Spleen (tissue), 11 donors: Measurements from ENCODE around the gene ATL2. TPM values are rescaled to one million over a fixed set of nuclear protein-coding genes. Genes with fewer than 3 reads are reported as not detected.

Source experiments
- DNase-seq: peaks from one replicate; pipeline ENCODE4 v3.0.0-alpha.2; 2020
- H3K27ac ChIP-seq, 8 donors: fragments of 200-600 bp; sonication (generic) in 7 of 8; 1 replicate in 4 of 8; 2 replicates in 4 of 8; pipeline versions ENCODE4 v1.5.0 to v1.8.0; 2016 to 2021; ENCODE audit warnings: inconsistent platforms in 4 of 8, mild to moderate bottlenecking in 4 of 8, moderate library complexity in 1 of 8
- H3K27me3 ChIP-seq, 7 donors: fragments of 200-600 bp; sonication (generic) in 6 of 7; replicated peaks in 1 of 7; 1 replicate in 4 of 7; 2 replicates in 3 of 7; pipeline versions ENCODE4 v1.5.0 to v1.8.0; 2016 to 2021; ENCODE audit warnings: inconsistent platforms in 3 of 7, mild to moderate bottlenecking in 1 of 7
- H3K36me3 ChIP-seq, 6 donors: fragments of 200-600 bp; sonication (generic) in 5 of 6; 1 replicate in 4 of 6; 2 replicates in 2 of 6; pipeline versions ENCODE4 v1.5.0 to v1.8.0; 2016 to 2021; ENCODE audit warnings: inconsistent platforms in 2 of 6
- H3K4me1 ChIP-seq, 6 donors: fragments of 200-600 bp; sonication (generic) in 5 of 6; 1 replicate in 3 of 6; 2 replicates in 3 of 6; pipeline versions ENCODE4 v1.5.0 to v1.8.0; 2016 to 2021; ENCODE audit warnings: inconsistent platforms in 3 of 6
- H3K4me3 ChIP-seq, 8 donors: fragments of 200-600 bp; sonication (generic) in 7 of 8; 1 replicate in 4 of 8; 2 replicates in 4 of 8; pipeline versions ENCODE4 v1.5.0 to v1.8.0; 2016 to 2021; ENCODE audit warnings: inconsistent platforms in 4 of 8, mild to moderate bottlenecking in 4 of 8, moderate library complexity in 2 of 8
- H3K9me3 ChIP-seq, 8 donors: fragments of 200-600 bp; sonication (generic) in 7 of 8; 1 replicate in 4 of 8; 2 replicates in 4 of 8; pipeline versions ENCODE4 v1.5.0 to v1.8.0; 2016 to 2021; ENCODE audit warnings: inconsistent platforms in 4 of 8
- POLR2A ChIP-seq, 3 donors: fragments of 450-650 bp; IDR thresholded peaks; one replicate each; pipeline ENCODE4 v1.5.1; 2017; ENCODE audit warnings: antibody characterized with exemption in 3 of 3, mild to moderate bottlenecking in 1 of 3
- POLR2AphosphoS5 ChIP-seq, 3 donors: sonication (generic); formaldehyde crosslinking; IDR thresholded peaks; one replicate each; pipeline ENCODE4 v1.5.1; 2017; ENCODE audit warnings: antibody characterized with exemption in 3 of 3
- WGBS, 5 donors: extraction: QIAGEN DNeasy Blood & Tissue Kit in 3 of 5; methylation state at CpG; one replicate each; pipeline versions ENCODE4 v1.1.5 to v1.1.7; 2013 to 2018; 5-methylcytosine and 5-hydroxymethylcytosine counted together
- intact Hi-C: fragments of 100-400 bp; cut with DNase I; formaldehyde crosslinking; loops from one replicate; pipeline ENCODE4 v1.15.0; 2023; ENCODE audit warnings: low total_unique reads
- polyA plus RNA-seq, 3 donors: library from polyadenylated mRNA; stranded (reverse); fragments of 200-250 nt; gene quantifications; one replicate each; pipeline ENCODE4 v1.2.1, GENCODE V29; 2013
- total RNA-seq, 7 donors: library from RNA; depleted of rRNA in 3 of 7; stranded (reverse); fragments of >200 nt in 3 of 7; fragmentation: NEBNext Ultra II Directional in 4 of 7; extraction: Animal tissue kit (Norgen Biotek cat#: 25700) in 4 of 7; gene quantifications; one replicate each; pipeline versions ENCODE4 v1.1.0 to v1.2.1, GENCODE V29; 2016 to 2021
- TF ChIP-seq, protein P1 (sequence below), 11 experiments: fragments of 200-600 bp in 7 of 11; fragments of 450-650 bp in 4 of 11; sonication (generic) in 4 of 11; IDR thresholded peaks in 8 of 11; conservative IDR thresholded peaks in 3 of 11; 1 replicate in 7 of 11; 2 replicates in 4 of 11; pipeline versions ENCODE4 v1.4.0 to v1.8.0; 2016 to 2021; ENCODE audit warnings: antibody characterized with exemption in 11 of 11, inconsistent platforms in 4 of 11, mild to moderate bottlenecking in 1 of 11
- donor health status: healthy with polysubstance abuse.
- donor health status: DM: no; HTN: no; CAD: no; lungs with moderate emphysema.
- donor health status: DM: no; HTN: no; CAD: no.
- donor health status: Bipolar disorder and iron deficiency.
- donor health status: healthy.
- donor health status: DM: no; HTN: no; CAD: no.
- donor health status: DM: yes; HTN: yes; CAD: no.

Gene ATL2
- total and polyA plus RNA-seq, 10 donors, result 17.5 to 100 (median 64.2) TPM

DNA sequence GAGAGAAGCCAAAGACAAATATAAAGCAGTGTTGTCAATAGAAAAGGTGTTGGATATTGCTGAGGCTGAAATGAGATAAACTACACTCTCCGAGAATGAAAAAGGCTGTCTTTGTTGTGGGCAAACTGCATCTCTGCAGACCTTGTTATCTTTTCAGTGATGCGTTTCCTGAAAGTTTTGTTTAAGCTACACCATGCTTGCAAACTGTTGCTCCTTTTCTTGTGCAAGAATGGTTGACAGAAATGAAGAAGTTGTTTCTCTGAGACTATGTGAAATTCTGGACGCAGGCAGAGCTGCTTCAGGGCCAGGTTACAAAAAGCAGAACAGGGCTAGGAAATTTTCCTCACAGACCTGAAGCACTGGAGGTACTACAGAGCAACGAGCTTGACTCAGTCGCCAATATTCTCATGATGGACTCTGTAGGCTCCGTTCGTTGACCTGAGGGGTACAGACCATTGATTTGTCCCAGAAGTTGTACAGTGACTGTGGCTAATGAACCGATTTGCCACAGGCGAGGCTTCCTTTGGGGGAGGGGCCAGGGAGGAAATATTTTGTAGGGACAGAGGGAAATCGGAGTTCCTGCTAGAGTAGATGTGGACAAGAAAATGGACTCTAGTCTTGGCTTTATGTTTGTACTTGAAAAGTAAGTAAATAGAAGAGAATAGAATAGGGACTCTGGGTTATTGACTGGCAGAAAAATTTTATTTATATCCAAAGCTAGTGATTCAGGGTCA is 3.5 kb upstream of the ATL2 start:
- Histone ChIP-seq H3K27ac (peak overlapping the region in 7 of 8 donors; percentile 34 to 87 (median 77)), H3K4me3 (peak overlapping the region in 1 of 8 donors; percentile 37), H3K9me3 (no peaks in the 10 kb centered on the region), H3K4me1 (peaks cover 4 to 42% (median 24%) of the 10 kb centered on the region in 6 donors), H3K36me3 (no peaks in the 10 kb centered on the region), H3K27me3 (no peaks in the 10 kb centered on the region)
- TF ChIP-seq POLR2A (IDR thresholded peaks at IDR 0.05), result no peak
- TF ChIP-seq, protein P1, sequence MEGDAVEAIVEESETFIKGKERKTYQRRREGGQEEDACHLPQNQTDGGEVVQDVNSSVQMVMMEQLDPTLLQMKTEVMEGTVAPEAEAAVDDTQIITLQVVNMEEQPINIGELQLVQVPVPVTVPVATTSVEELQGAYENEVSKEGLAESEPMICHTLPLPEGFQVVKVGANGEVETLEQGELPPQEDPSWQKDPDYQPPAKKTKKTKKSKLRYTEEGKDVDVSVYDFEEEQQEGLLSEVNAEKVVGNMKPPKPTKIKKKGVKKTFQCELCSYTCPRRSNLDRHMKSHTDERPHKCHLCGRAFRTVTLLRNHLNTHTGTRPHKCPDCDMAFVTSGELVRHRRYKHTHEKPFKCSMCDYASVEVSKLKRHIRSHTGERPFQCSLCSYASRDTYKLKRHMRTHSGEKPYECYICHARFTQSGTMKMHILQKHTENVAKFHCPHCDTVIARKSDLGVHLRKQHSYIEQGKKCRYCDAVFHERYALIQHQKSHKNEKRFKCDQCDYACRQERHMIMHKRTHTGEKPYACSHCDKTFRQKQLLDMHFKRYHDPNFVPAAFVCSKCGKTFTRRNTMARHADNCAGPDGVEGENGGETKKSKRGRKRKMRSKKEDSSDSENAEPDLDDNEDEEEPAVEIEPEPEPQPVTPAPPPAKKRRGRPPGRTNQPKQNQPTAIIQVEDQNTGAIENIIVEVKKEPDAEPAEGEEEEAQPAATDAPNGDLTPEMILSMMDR (IDR thresholded peaks at IDR 0.05 in 8 of 11, conservative IDR thresholded peaks at IDR 0.05 in 3 of 11), result no peak
- peak in 1 of 3 donors; percentile 43 for TF ChIP-seq POLR2AphosphoS5 (IDR thresholded peaks at IDR 0.05)
- 22 to 42% (median 32%) methylated on average over 10 of the region's 10 CpGs for WGBS, 5 donors
- intact Hi-C loops, result no loop called here
- DNase-seq, result no peak

DNA sequence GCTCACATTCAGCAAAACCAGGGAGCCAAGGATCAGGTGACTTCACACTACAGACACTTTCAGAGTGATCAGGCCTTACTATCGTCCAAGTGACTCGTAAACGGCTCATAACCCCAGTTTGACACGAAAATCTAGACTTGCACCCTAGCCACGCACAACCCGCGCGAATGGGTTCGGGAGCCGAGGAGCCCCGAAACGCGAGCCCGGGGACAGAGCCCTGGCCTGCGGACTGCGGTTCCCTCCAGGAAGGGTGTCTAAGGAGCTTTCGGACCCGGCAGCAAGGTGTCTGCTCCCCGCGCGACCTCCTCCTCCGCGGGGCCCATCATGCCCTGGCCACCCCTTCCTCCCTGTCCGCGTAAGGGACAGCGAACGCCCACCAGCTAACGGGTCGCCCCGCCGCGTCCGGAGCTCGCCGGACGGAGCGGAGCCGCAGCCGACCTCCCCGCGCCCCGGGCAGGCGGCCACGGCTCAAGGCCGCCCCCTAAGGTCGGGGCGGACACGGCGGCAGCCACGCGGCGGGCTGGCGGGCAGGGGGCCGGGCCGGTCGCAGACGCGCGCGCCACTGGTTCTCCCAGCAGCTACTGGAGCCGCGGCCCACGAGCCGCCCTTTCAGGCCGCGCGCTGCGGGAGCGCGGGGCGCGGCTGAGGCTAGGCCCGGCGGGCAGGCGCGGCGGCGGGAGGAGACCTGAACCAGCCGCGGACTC is 575 bp downstream of the ATL2 start:
- Histone ChIP-seq H3K27me3 (no peaks in the 10 kb centered on the region), H3K4me1 (peaks cover 16 to 82% (median 53%) of the 10 kb centered on the region in 6 donors), H3K27ac (peak overlapping the region; percentile 96 to 100 (median 100)), H3K36me3 (no peaks in the 10 kb centered on the region), H3K4me3 (peak overlapping the region; percentile 67 to 94 (median 86)), H3K9me3 (no peaks in the 10 kb centered on the region)
- peak; percentile 95 for DNase-seq
- intact Hi-C loops, result no loop called here
- TF ChIP-seq, protein P1 (IDR thresholded peaks at IDR 0.05 in 8 of 11, conservative IDR thresholded peaks at IDR 0.05 in 3 of 11), result peak in 5 of 11 experiments; percentile 50 to 77 (median 64)
- no peak for TF ChIP-seq POLR2A (IDR thresholded peaks at IDR 0.05)
- TF ChIP-seq POLR2AphosphoS5 (IDR thresholded peaks at IDR 0.05), result peak in 2 of 3 donors; percentile 6 to 54
- WGBS, 5 donors, result 0% methylated on average over 7 to 80 of the region's 80 CpGs

DNA sequence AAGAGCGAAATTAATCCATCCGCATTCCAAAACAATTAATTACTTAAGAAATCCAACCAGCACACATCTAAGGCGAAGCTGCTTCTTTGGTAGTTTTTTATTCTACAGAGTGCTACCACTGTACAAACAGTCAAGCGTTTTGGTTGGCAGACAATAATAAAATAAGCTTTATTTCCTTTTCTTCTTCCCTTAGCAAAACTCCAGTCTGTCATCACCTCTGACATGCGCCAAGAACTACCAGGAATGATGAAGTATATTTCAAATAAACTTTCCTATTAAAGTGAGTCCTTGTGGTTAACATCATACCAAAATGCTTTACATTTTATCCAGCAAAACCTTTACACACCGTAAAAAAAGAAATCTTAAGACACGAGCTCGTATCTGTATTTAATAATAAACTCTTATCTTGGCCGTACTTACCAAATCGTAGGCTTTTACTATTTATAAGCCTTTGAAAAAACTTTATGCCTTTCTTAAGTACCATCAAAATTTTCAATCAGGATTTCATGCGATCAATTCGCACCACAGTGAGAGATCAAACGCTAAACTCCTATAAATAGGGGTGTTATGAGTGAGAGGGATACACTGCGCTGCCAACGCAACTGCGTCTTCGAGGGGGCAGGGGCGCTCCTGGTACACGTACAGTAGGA is 1.3 kb downstream of the ATL2 start:
- Histone ChIP-seq H3K9me3 (no peaks in the 10 kb centered on the region), H3K4me3 (peak overlapping the region; percentile 67 to 94 (median 86)), H3K36me3 (no peaks in the 10 kb centered on the region), H3K27me3 (no peaks in the 10 kb centered on the region), H3K27ac (peak overlapping the region; percentile 96 to 100 (median 100)), H3K4me1 (peaks cover 16 to 82% (median 52%) of the 10 kb centered on the region in 6 donors)
- TF ChIP-seq POLR2A (IDR thresholded peaks at IDR 0.05) (no peak), POLR2AphosphoS5 (IDR thresholded peaks at IDR 0.05) (no peak)
- TF ChIP-seq, protein P1 (IDR thresholded peaks at IDR 0.05 in 8 of 11, conservative IDR thresholded peaks at IDR 0.05 in 3 of 11), result no peak
- 19 to 27% (median 22%) methylated on average over 19 of the region's 19 CpGs for WGBS, 5 donors
- intact Hi-C loops, result no loop called here
- no peak for DNase-seq
